HL-60 (cell line): ENCODE results near the gene KCNAB3.

ENCODE experiments used
- DNase-seq, 2 experiments: peaks; one replicate each; pipeline ENCODE4 v3.0.0-alpha.2; 2010 to 2020; ENCODE audit warnings: low read depth in 1 of 2, low spot score in 1 of 2
- H3K27ac ChIP-seq: fragments of 250-450 bp; sonication (Bioruptor Pico); replicated peaks from 2 replicates; pipeline ENCODE4 v1.5.1; 2020; ENCODE audit warnings: mild to moderate bottlenecking, moderate library complexity
- H3K27me3 ChIP-seq: fragments of 250-450 bp; sonication (Bioruptor Pico); 2 replicates; pipeline ENCODE4 v1.5.1; 2021; ENCODE audit warnings: mild to moderate bottlenecking, moderate library complexity; ENCODE audit not compliant: insufficient read depth, poor library complexity, severe bottlenecking
- H3K4me3 ChIP-seq: replicated peaks from 2 replicates; pipeline ENCODE4 v1.5.1; 2011; ENCODE audit warnings: mild to moderate bottlenecking, control low read depth, low read length; ENCODE audit not compliant: insufficient read depth
- GABPA ChIP-seq: IDR thresholded peaks from 2 replicates; pipeline ENCODE4 v1.6.1; 2012; ENCODE audit warnings: low read depth
- POLR2AphosphoS5 ChIP-seq: IDR thresholded peaks from 2 replicates; pipeline ENCODE4 v1.6.1; 2012; ENCODE audit warnings: low read depth
- REST ChIP-seq: IDR thresholded peaks from 2 replicates; pipeline ENCODE4 v1.6.1; 2012; ENCODE audit warnings: low read depth; ENCODE audit not compliant: insufficient replicate concordance
- SPI1 ChIP-seq: IDR thresholded peaks from 2 replicates; pipeline ENCODE4 v1.6.1; 2012; ENCODE audit warnings: low read depth, mild to moderate bottlenecking, borderline replicate concordance
- TF ChIP-seq, protein P1 (sequence below): IDR thresholded peaks from one replicate; pipeline ENCODE4 v1.5.1; 2011; ENCODE audit warnings: low read length, control low read depth, inconsistent platforms; ENCODE audit not compliant: insufficient read depth

KCNAB3 gene

DNA sequence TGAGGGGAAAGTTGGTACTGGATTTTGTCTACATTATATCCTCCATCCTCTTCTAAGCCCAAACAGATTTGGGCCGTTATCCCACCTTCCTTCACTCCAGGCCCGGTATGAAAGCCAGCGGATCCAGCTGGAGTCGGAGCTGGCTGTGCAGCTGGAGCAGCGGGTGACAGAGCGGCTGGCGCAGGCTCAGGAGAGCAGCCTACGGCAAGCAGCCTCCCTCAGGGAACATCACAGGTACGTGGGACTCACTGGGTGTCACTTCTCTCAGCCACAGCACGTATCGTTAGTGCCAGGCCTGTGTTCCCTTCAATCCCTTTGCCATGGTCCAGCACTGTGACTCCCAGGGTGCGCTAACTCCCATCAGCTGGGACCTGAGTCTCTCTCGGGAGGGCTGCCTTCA is 13.6 kb upstream of the KCNAB3 start:
- no peaks in the 10 kb centered on the region for H3K27me3 ChIP-seq
- H3K27ac ChIP-seq, result no peak overlapping the region
- DNase-seq, result no peak
- H3K4me3 ChIP-seq, result no peak overlapping the region
- TF ChIP-seq POLR2AphosphoS5 (no peak), GABPA (no peak), SPI1 (no peak), REST (no peak)
- TF ChIP-seq, protein P1, sequence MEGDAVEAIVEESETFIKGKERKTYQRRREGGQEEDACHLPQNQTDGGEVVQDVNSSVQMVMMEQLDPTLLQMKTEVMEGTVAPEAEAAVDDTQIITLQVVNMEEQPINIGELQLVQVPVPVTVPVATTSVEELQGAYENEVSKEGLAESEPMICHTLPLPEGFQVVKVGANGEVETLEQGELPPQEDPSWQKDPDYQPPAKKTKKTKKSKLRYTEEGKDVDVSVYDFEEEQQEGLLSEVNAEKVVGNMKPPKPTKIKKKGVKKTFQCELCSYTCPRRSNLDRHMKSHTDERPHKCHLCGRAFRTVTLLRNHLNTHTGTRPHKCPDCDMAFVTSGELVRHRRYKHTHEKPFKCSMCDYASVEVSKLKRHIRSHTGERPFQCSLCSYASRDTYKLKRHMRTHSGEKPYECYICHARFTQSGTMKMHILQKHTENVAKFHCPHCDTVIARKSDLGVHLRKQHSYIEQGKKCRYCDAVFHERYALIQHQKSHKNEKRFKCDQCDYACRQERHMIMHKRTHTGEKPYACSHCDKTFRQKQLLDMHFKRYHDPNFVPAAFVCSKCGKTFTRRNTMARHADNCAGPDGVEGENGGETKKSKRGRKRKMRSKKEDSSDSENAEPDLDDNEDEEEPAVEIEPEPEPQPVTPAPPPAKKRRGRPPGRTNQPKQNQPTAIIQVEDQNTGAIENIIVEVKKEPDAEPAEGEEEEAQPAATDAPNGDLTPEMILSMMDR, result no peak

- Histone ChIP-seq H3K4me3 (no peak overlapping the region), H3K27me3 (no peaks in the 10 kb centered on the region), H3K27ac (no peak overlapping the region)
- no peak for DNase-seq
- TF ChIP-seq SPI1, result no peak
- no peak for TF ChIP-seq POLR2AphosphoS5
- TF ChIP-seq, protein P1, result no peak
- no peak for TF ChIP-seq GABPA
- no peak for TF ChIP-seq REST
Measured at GRCh38 chr17:7940743-7941142, 11.1 kb upstream of the KCNAB3 start.

DNA sequence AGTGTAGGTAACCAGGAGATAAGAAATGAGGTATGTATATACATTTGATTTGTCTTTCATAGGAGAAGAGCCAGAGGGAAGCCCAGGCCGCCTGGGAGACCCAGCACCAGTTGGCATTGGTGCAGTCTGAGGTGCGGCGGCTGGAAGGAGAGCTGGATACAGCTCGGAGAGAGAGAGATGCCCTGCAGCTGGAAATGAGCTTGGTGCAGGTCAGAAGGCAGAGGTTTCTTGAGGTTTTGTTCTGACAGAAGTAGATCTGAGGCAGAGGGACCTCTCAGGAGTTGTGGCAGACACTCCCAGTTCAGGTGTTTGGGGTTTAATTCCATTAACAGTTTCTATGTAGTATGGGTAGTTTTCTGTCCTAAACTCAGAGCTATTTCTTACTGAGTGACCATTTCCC is 10.4 kb upstream of the KCNAB3 start:
- no peak for DNase-seq
- H3K27me3 ChIP-seq, result no peaks in the 10 kb centered on the region
- H3K27ac ChIP-seq, result no peak overlapping the region
- H3K4me3 ChIP-seq, result no peak overlapping the region
- TF ChIP-seq GABPA (no peak), REST (no peak), POLR2AphosphoS5 (no peak), SPI1 (no peak)
- TF ChIP-seq, protein P1, result no peak
